Vagina (tissue), 2 donors: ENCODE data around the gene PDLIM4.

Experiments used
- POLR2AphosphoS5 ChIP-seq, 2 donors: sonication (generic); formaldehyde crosslinking; IDR thresholded peaks; one replicate each; pipeline ENCODE4 v1.9.0; 2017; ENCODE audit warnings: antibody characterized with exemption in 2 of 2, mild to moderate bottlenecking in 2 of 2, low read depth in 1 of 2; ENCODE audit not compliant: insufficient read depth in 1 of 2
- TF ChIP-seq, protein P1 (sequence below), 3 experiments: fragments of 450-650 bp in 2 of 3; fragments of 200-600 bp in 1 of 3; sonication (generic) in 1 of 3; IDR thresholded peaks; one replicate each; pipeline ENCODE4 v1.5.1; 2017 to 2019; ENCODE audit warnings: antibody characterized with exemption in 3 of 3, mild to moderate bottlenecking in 2 of 3, moderate library complexity in 2 of 3

DNA sequence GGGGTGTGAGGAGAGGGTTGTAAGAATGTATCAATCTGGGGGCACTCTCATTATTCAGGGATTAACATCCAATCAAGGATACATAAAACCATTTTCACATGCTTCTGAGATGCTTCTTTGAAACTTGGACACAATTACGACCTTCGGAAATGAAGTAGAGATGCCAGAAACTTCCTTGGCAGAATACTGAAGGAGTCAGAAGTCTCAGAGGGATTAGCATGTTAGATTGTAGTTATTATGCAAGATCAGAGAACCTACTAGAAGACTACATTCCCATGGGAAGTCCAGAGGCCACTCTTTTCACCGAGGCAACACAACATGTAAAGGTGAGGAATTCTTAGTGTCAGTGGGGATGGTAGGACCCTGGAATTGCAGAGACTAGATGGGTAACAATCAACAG is 31.6 kb downstream of the PDLIM4 start:
- TF ChIP-seq, protein P1, sequence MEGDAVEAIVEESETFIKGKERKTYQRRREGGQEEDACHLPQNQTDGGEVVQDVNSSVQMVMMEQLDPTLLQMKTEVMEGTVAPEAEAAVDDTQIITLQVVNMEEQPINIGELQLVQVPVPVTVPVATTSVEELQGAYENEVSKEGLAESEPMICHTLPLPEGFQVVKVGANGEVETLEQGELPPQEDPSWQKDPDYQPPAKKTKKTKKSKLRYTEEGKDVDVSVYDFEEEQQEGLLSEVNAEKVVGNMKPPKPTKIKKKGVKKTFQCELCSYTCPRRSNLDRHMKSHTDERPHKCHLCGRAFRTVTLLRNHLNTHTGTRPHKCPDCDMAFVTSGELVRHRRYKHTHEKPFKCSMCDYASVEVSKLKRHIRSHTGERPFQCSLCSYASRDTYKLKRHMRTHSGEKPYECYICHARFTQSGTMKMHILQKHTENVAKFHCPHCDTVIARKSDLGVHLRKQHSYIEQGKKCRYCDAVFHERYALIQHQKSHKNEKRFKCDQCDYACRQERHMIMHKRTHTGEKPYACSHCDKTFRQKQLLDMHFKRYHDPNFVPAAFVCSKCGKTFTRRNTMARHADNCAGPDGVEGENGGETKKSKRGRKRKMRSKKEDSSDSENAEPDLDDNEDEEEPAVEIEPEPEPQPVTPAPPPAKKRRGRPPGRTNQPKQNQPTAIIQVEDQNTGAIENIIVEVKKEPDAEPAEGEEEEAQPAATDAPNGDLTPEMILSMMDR (IDR thresholded peaks at IDR 0.05) = no peak
- TF ChIP-seq POLR2AphosphoS5 (IDR thresholded peaks at IDR 0.05; ENCODE audit: insufficient read depth in 1 of 2, low read depth in 1 of 2) = no peak
